SK-N-SH (cell line): Measurements from ENCODE around the gene CACNA1D. TPM values are rescaled to one million over a fixed set of nuclear protein-coding genes. Genes with fewer than 3 reads are reported as not detected.

Source experiments
- CTCF ChIA-PET: fragments of 300-600, 350-600 bp; formaldehyde crosslinking; extraction: SDS; loops from one replicate; lab custom pipeline; 2021; lab: Yijun Ruan, JAX
- POLR2A ChIA-PET: fragments of 350-600 bp; sonication (Branson Sonifier 250); formaldehyde crosslinking; extraction: SDS; loops from one replicate; lab custom pipeline; 2020; ENCODE audit warnings: antibody characterized with exemption, inconsistent platforms; lab: Yijun Ruan, JAX
- DNase-seq: peaks from one replicate; pipeline ENCODE4 v3.0.0; 2012
- H2AFZ ChIP-seq: fragments of 200-600 bp; sonication (generic); 2 replicates; pipeline ENCODE4 v1.8.1; 2016; ENCODE audit warnings: antibody characterized with exemption, mild to moderate bottlenecking, low read depth
- H3F3A ChIP-seq: fragments of 200-600 bp; sonication (generic); replicated peaks from 2 replicates; pipeline ENCODE3; 2016; ENCODE audit warnings: antibody characterized with exemption, mild to moderate bottlenecking; ENCODE audit not compliant: insufficient read depth
- H3K27ac ChIP-seq, 2 experiments: fragments of 200-500 bp in 1 of 2; fragments of 200-600 bp in 1 of 2; sonication (Bioruptor generic) in 1 of 2; sonication (generic), shearing (Covaris generic) in 1 of 2; 2 replicates each; pipeline versions ENCODE4 v1.5.1 to v1.6.1; 2014 to 2016; ENCODE audit warnings: low read depth in 2 of 2, inconsistent platforms in 1 of 2, low read length in 1 of 2, mild to moderate bottlenecking in 1 of 2, mixed read lengths in 1 of 2
- H3K27me3 ChIP-seq: fragments of 200-600 bp; sonication (generic), shearing (Covaris generic); 2 replicates; pipeline ENCODE4 v1.6.1; 2016; ENCODE audit warnings: mixed run types; ENCODE audit not compliant: insufficient read depth
- H3K36me3 ChIP-seq, 2 experiments: fragments of 200-500 bp in 1 of 2; fragments of 200-600 bp in 1 of 2; sonication (Bioruptor generic) in 1 of 2; sonication (generic) in 1 of 2; replicated peaks in 1 of 2; 2 replicates each; pipeline versions ENCODE3 to v1.5.1; 2014 to 2016; ENCODE audit warnings: low read length in 1 of 2, mild to moderate bottlenecking in 1 of 2; ENCODE audit not compliant: insufficient read depth in 2 of 2, control insufficient read depth in 1 of 2
- H3K4me1 ChIP-seq, 2 experiments: fragments of 200-500 bp in 1 of 2; fragments of 200-600 bp in 1 of 2; sonication (Bioruptor generic) in 1 of 2; sonication (generic), shearing (Covaris generic) in 1 of 2; 2 replicates each; pipeline versions ENCODE4 v1.5.1 to v1.6.1; 2014 to 2016; ENCODE audit warnings: low read depth in 1 of 2, low read length in 1 of 2, mixed run types in 1 of 2; ENCODE audit not compliant: insufficient read depth in 2 of 2, control insufficient read depth in 1 of 2
- H3K4me2 ChIP-seq: fragments of 200-600 bp; sonication (generic), shearing (Covaris generic); 2 replicates; pipeline ENCODE4 v1.6.1; 2017; ENCODE audit warnings: mixed run types
- H3K4me3 ChIP-seq, 2 experiments: fragments of 200-500 bp in 1 of 2; fragments of 200-600 bp in 1 of 2; sonication (Bioruptor generic) in 1 of 2; sonication (generic), shearing (Covaris generic) in 1 of 2; 2 replicates each; pipeline versions ENCODE4 v1.5.1 to v1.8.1; 2014 to 2016; ENCODE audit warnings: low read depth in 2 of 2, inconsistent platforms in 1 of 2, low read length in 1 of 2, mild to moderate bottlenecking in 1 of 2, mixed read lengths in 1 of 2, moderate library complexity in 1 of 2
- H3K79me2 ChIP-seq: fragments of 200-600 bp; sonication (generic); 2 replicates; pipeline ENCODE4 v1.8.1; 2017; ENCODE audit warnings: mild to moderate bottlenecking; ENCODE audit not compliant: insufficient read depth
- H3K9ac ChIP-seq: fragments of 200-600 bp; sonication (generic); 2 replicates; pipeline ENCODE4 v1.6.1; 2017; ENCODE audit warnings: mixed run types
- H3K9me2 ChIP-seq: fragments of 200-600 bp; sonication (generic); 2 replicates; pipeline ENCODE4 v1.6.1; 2017; ENCODE audit warnings: mixed run types
- H3K9me3 ChIP-seq: fragments of 200-600 bp; sonication (generic); 2 replicates; pipeline ENCODE4 v1.6.1; 2017; ENCODE audit warnings: mixed run types, mild to moderate bottlenecking, moderate library complexity
- H4K20me1 ChIP-seq: fragments of 200-600 bp; sonication (generic); 2 replicates; pipeline ENCODE4 v1.6.1; 2017; ENCODE audit warnings: mild to moderate bottlenecking, mixed run types; ENCODE audit not compliant: insufficient read depth
- CHD2 ChIP-seq: fragments of 150-350 bp; IDR thresholded peaks from 2 replicates; pipeline ENCODE4 v1.6.1; 2018; ENCODE audit warnings: low read length; ENCODE audit not compliant: partially characterized antibody
- CTCF ChIP-seq: fragments of 200-600 bp; sonication (generic); IDR thresholded peaks from 2 replicates; pipeline ENCODE4 v1.6.1; 2017; ENCODE audit warnings: antibody characterized with exemption, mild to moderate bottlenecking, moderate library complexity
- EZH2phosphoT487 ChIP-seq: fragments of 200-600 bp; sonication (generic); IDR thresholded peaks from 2 replicates; pipeline ENCODE4 v1.6.1; 2017; ENCODE audit warnings: low read depth, mixed run types, mild to moderate bottlenecking, antibody characterized with exemption, moderate library complexity, borderline replicate concordance
- GATA2 ChIP-seq: sonication (generic); formaldehyde crosslinking; IDR thresholded peaks from 2 replicates; pipeline ENCODE4 v1.5.0; 2020; ENCODE audit warnings: mild to moderate bottlenecking, missing genetic modification reagents
- IRF3 ChIP-seq: fragments of 150-350 bp; IDR thresholded peaks from 2 replicates; pipeline ENCODE4 v1.6.1; 2016; ENCODE audit warnings: mild to moderate bottlenecking, low read depth, low read length
- MAX ChIP-seq: IDR thresholded peaks from 2 replicates; pipeline ENCODE4 v1.4.0; 2012; ENCODE audit warnings: low read depth
- MXI1 ChIP-seq: IDR thresholded peaks from 2 replicates; pipeline ENCODE4 v1.6.1; 2012; ENCODE audit warnings: mild to moderate bottlenecking, low read depth, low read length, improper control_type of control experiment
- RAD21 ChIP-seq: IDR thresholded peaks from 2 replicates; pipeline ENCODE4 v1.6.1; 2012; ENCODE audit warnings: mild to moderate bottlenecking, low read length
- RXRA ChIP-seq: IDR thresholded peaks from 2 replicates; pipeline ENCODE4 v1.4.0; 2012; ENCODE audit warnings: low read depth, mild to moderate bottlenecking, borderline replicate concordance
- SIN3A ChIP-seq: IDR thresholded peaks from 2 replicates; pipeline ENCODE4 v1.6.1; 2012; ENCODE audit warnings: low read depth, mild to moderate bottlenecking, low read length, moderate library complexity, borderline replicate concordance
- SMC3 ChIP-seq: IDR thresholded peaks from 2 replicates; pipeline ENCODE4 v1.6.1; 2012; ENCODE audit warnings: low read depth, low read length, improper control_type of control experiment
- WGBS: methylation state at CpG from one replicate; pipeline ENCODE4 v1.1.6; 2017; ENCODE audit warnings: low lambda C conversion rate; 5-methylcytosine and 5-hydroxymethylcytosine counted together
- polyA plus RNA-seq, 3 experiments: library from polyadenylated mRNA; depleted of rRNA; stranded (reverse); fragments of >200 nt; gene quantifications; 2 replicates each; pipeline ENCODE4 v1.2.3, GENCODE V29; 2012
- TF ChIP-seq, protein P1 (sequence below): fragments of 150-350 bp; IDR thresholded peaks from 2 replicates; pipeline ENCODE4 v1.6.1; 2017; ENCODE audit warnings: antibody characterized with exemption, low read length, low read depth, borderline replicate concordance
- TF ChIP-seq, protein P2 (sequence below): IDR thresholded peaks from 2 replicates; pipeline ENCODE4 v1.6.1; 2012; ENCODE audit warnings: mild to moderate bottlenecking, low read depth, low read length, moderate library complexity

CACNA1D gene
- polyA plus RNA-seq, 1 of the 3 experiments (the other 2 are of a cell fraction): 0.12 TPM

DNA sequence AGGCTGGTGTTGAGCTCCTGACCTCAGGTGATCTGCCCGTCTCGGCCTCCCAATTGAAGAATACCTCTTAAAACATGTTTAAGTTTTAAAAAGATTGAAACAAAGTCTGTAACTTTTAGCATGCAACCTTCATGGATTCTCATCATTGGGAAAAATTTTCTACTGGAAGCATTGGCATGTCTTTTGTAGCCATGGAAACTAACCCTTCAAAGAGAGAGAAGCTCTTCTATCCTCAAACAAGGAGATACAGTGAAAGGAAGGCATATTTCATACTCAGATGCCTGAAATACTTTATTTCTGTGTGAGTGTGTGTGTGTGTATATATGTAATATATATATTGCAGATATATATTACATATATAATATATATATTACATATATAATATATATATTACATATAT, 196.9 kb downstream of the CACNA1D start:
- Histone ChIP-seq H3K9ac (no peak overlapping the region), H3K4me2 (no peak overlapping the region), H3K27me3 (no peaks in the 10 kb centered on the region), H2AFZ (no peak overlapping the region), H3K4me1 (peaks cover 0 to 4% of the 10 kb centered on the region in 2 experiments; a peak in 1 of 4 replicates), H3K4me3 (no peak overlapping the region), H3K27ac (no peak overlapping the region), H4K20me1 (no peaks in the 10 kb centered on the region), H3K9me3 (no peaks in the 10 kb centered on the region), H3K36me3 (no peaks in the 10 kb centered on the region), H3F3A (no peaks in the 10 kb centered on the region), H3K9me2 (no peaks in the 10 kb centered on the region), H3K79me2 (no peaks in the 10 kb centered on the region)
- TF ChIP-seq MAX: no peak
- TF ChIP-seq SIN3A: no peak
- TF ChIP-seq CHD2: no peak
- no peak for TF ChIP-seq RXRA
- no peak for TF ChIP-seq SMC3
- TF ChIP-seq, protein P1, sequence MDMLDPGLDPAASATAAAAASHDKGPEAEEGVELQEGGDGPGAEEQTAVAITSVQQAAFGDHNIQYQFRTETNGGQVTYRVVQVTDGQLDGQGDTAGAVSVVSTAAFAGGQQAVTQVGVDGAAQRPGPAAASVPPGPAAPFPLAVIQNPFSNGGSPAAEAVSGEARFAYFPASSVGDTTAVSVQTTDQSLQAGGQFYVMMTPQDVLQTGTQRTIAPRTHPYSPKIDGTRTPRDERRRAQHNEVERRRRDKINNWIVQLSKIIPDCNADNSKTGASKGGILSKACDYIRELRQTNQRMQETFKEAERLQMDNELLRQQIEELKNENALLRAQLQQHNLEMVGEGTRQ: no peak
- TF ChIP-seq IRF3: no peak
- no peak for TF ChIP-seq MXI1
- TF ChIP-seq CTCF: no peak
- no peak for TF ChIP-seq GATA2 (CRISPR knock-in tag)
- no peak for DNase-seq
- CTCF ChIA-PET: interaction anchor here (0.7 to 7.4 kb wide), 3 partner anchors 13 to 471 kb away, joined by 3 to 45 read pairs (median 4); no protein-coding TSS in a partner anchor
- POLR2A ChIA-PET: no interaction called here
- WGBS: 75% methylated on average over 2 of the region's 2 CpGs

GRCh38 chr3:53691885-53692284, 197.5 kb downstream of the CACNA1D start:
- Histone ChIP-seq H3K36me3 (no peaks in the 10 kb centered on the region), H3K9me3 (no peaks in the 10 kb centered on the region), H3F3A (no peaks in the 10 kb centered on the region), H3K27me3 (no peaks in the 10 kb centered on the region), H3K9ac (no peak overlapping the region), H3K4me3 (no peak overlapping the region), H3K9me2 (no peaks in the 10 kb centered on the region), H3K27ac (no peak overlapping the region), H2AFZ (no peak overlapping the region), H4K20me1 (no peaks in the 10 kb centered on the region), H3K79me2 (no peaks in the 10 kb centered on the region), H3K4me2 (no peak overlapping the region), H3K4me1 (peaks cover 0 to 4% of the 10 kb centered on the region in 2 experiments; a peak in 1 of 4 replicates)
- WGBS: 54% methylated on average over 3 of the region's 3 CpGs
- ChIA-PET CTCF (interaction anchor here (0.7 to 7.4 kb wide), 4 partner anchors 12 to 472 kb away, joined by 3 to 45 read pairs (median 4); no protein-coding TSS in a partner anchor), POLR2A (no interaction called here)
- TF ChIP-seq RAD21 (no peak), EZH2phosphoT487 (no peak), MAX (no peak)
- TF ChIP-seq, protein P2, sequence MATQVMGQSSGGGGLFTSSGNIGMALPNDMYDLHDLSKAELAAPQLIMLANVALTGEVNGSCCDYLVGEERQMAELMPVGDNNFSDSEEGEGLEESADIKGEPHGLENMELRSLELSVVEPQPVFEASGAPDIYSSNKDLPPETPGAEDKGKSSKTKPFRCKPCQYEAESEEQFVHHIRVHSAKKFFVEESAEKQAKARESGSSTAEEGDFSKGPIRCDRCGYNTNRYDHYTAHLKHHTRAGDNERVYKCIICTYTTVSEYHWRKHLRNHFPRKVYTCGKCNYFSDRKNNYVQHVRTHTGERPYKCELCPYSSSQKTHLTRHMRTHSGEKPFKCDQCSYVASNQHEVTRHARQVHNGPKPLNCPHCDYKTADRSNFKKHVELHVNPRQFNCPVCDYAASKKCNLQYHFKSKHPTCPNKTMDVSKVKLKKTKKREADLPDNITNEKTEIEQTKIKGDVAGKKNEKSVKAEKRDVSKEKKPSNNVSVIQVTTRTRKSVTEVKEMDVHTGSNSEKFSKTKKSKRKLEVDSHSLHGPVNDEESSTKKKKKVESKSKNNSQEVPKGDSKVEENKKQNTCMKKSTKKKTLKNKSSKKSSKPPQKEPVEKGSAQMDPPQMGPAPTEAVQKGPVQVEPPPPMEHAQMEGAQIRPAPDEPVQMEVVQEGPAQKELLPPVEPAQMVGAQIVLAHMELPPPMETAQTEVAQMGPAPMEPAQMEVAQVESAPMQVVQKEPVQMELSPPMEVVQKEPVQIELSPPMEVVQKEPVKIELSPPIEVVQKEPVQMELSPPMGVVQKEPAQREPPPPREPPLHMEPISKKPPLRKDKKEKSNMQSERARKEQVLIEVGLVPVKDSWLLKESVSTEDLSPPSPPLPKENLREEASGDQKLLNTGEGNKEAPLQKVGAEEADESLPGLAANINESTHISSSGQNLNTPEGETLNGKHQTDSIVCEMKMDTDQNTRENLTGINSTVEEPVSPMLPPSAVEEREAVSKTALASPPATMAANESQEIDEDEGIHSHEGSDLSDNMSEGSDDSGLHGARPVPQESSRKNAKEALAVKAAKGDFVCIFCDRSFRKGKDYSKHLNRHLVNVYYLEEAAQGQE: no peak
- no peak for DNase-seq
